OCI-LY7 (cell line): ENCODE measurements around the gene SP1. TPM values are rescaled to one million over a fixed set of nuclear protein-coding genes. Genes with fewer than 3 reads are reported as not detected.

Source experiments
- BruUV-seq: library from RNA; stranded (reverse); fragments of 400-500 nt; replicated peaks from 2 replicates; lab custom pipeline; 2021; lab: Mats Ljungman, UMichigan
- CTCF ChIA-PET: fragments of 300-600 bp; sonication (Branson Sonifier 250); formaldehyde crosslinking; loops from one replicate; lab custom pipeline; 2022; ENCODE audit warnings: antibody characterized with exemption; ENCODE audit not compliant: unreplicated experiment; lab: Charles Lee
- POLR2A ChIA-PET: fragments of 300-600 bp; sonication (Branson Sonifier 250); formaldehyde crosslinking; loops from one replicate; lab custom pipeline; 2022; ENCODE audit warnings: antibody characterized with exemption; lab: Charles Lee
- DNase-seq: peaks from one replicate; pipeline ENCODE4 v3.0.0-alpha.2; 2015; ENCODE audit warnings: low spot score
- H2AFZ ChIP-seq: fragments of 200-600 bp; sonication (generic), shearing (Covaris generic); 2 replicates; pipeline ENCODE4 v1.6.1; 2014; ENCODE audit warnings: mild to moderate bottlenecking, antibody characterized with exemption, low read length, moderate library complexity
- H3K27ac ChIP-seq: fragments of 200-600 bp; sonication (generic); 2 replicates; pipeline ENCODE4 v1.5.1; 2014; ENCODE audit warnings: mixed run types, low read depth, mild to moderate bottlenecking, moderate library complexity, low read length, inconsistent platforms; ENCODE audit not compliant: poor library complexity, severe bottlenecking
- H3K36me3 ChIP-seq: fragments of 200-600 bp; sonication (generic); 2 replicates; pipeline ENCODE4 v1.6.1; 2014; ENCODE audit warnings: mild to moderate bottlenecking, antibody characterized with exemption, low read length, moderate library complexity, mixed read lengths; ENCODE audit not compliant: insufficient read depth
- H3K4me1 ChIP-seq: fragments of 200-600 bp; sonication (generic); 2 replicates; pipeline ENCODE4 v1.5.1; 2014; ENCODE audit warnings: mild to moderate bottlenecking, low read length; ENCODE audit not compliant: insufficient read depth, poor library complexity, severe bottlenecking
- H3K4me2 ChIP-seq: fragments of 200-600 bp; sonication (generic); 2 replicates; pipeline ENCODE4 v1.6.1; 2014; ENCODE audit warnings: mild to moderate bottlenecking, low read length
- H3K4me3 ChIP-seq: fragments of 200-600 bp; sonication (generic); 2 replicates; pipeline ENCODE4 v1.5.1; 2014; ENCODE audit warnings: mild to moderate bottlenecking, low read depth, low read length; ENCODE audit not compliant: poor library complexity, severe bottlenecking
- H3K79me2 ChIP-seq: fragments of 200-600 bp; sonication (generic); 2 replicates; pipeline ENCODE4 v1.6.1; 2016; ENCODE audit warnings: low read depth, mild to moderate bottlenecking, low read length, moderate library complexity, mixed read lengths; ENCODE audit not compliant: insufficient read depth
- H3K9me2 ChIP-seq: fragments of 200-600 bp; sonication (generic); 2 replicates; pipeline ENCODE4 v1.6.1; 2016; ENCODE audit warnings: mild to moderate bottlenecking, low read length, mixed read lengths; ENCODE audit not compliant: insufficient read depth
- H3K9me3 ChIP-seq: fragments of 200-600 bp; sonication (generic); 2 replicates; pipeline ENCODE4 v1.6.1; 2014; ENCODE audit warnings: mild to moderate bottlenecking, mixed run types, low read length, mixed read lengths
- H4K20me1 ChIP-seq: fragments of 200-600 bp; sonication (generic); 2 replicates; pipeline ENCODE4 v1.6.1; 2014; ENCODE audit warnings: mild to moderate bottlenecking, antibody characterized with exemption, low read length, moderate library complexity, mixed read lengths; ENCODE audit not compliant: insufficient read depth
- CTCF ChIP-seq: fragments of 200-600 bp; sonication (generic); conservative IDR thresholded peaks from 2 replicates; pipeline ENCODE4 v1.5.1; 2014; ENCODE audit warnings: mild to moderate bottlenecking, antibody characterized with exemption, low read length, moderate library complexity, mixed read lengths
- EZH2phosphoT487 ChIP-seq: fragments of 200-600 bp; sonication (generic); IDR thresholded peaks from 2 replicates; pipeline ENCODE4 v1.6.1; 2018; ENCODE audit warnings: low read depth, borderline replicate concordance, mild to moderate bottlenecking, mixed run types, antibody characterized with exemption, low read length, moderate library complexity, mixed read lengths
- intact Hi-C: fragments of 100-400 bp; cut with micrococcal nuclease; formaldehyde crosslinking; loops from one replicate; pipeline ENCODE4 v1.10.0; 2022; ENCODE audit not compliant: unreplicated experiment
- total RNA-seq, 2 experiments: library from RNA; depleted of rRNA in 1 of 2; stranded (reverse); fragments of >200 nt in 1 of 2; shearing (Covaris generic) in 1 of 2; gene quantifications; 2 replicates each; pipeline ENCODE4 v1.2.3, GENCODE V29; 2014 to 2022

The SP1 gene
- total RNA-seq, 2 experiments from 2014 or later = 58.9 to 83.9 TPM

DNA sequence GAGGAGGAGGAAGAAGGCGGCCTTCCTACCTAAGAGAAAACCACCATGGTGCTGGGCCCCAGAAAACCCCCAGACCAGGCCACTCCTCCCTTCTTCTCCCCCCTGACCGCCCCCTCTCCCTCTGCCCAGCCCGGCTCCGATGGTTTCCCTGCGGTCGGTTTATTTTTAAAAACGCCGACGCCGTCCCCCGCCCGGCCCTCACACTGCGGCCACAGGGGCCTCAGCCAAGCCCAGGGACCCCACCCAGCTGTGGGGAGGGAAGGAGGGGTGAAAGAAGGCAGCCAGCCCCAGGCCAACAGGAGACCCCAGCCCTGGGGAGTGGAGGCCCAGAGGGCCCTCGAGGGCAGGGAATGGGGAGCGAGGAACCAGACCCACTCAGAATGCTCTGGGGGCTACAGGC, 47.2 kb upstream of the SP1 start:
- H3K27ac ChIP-seq = no peak overlapping the region
- H4K20me1 ChIP-seq = no peaks in the 10 kb centered on the region
- BruUV-seq = no TSS peak
- H3K9me3 ChIP-seq = no peaks in the 10 kb centered on the region
- no peaks in the 10 kb centered on the region for H3K36me3 ChIP-seq
- POLR2A ChIA-PET = no interaction called here
- intact Hi-C loops = no loop called here
- no peak overlapping the region for H2AFZ ChIP-seq
- H3K79me2 ChIP-seq = no peaks in the 10 kb centered on the region
- H3K9me2 ChIP-seq = no peaks in the 10 kb centered on the region
- TF ChIP-seq CTCF (no peak), EZH2phosphoT487 (no peak)
- H3K4me1 ChIP-seq = no peaks in the 10 kb centered on the region
- no peak overlapping the region for H3K4me2 ChIP-seq
- no peak overlapping the region for H3K4me3 ChIP-seq
- no peak for DNase-seq
- CTCF ChIA-PET = interaction anchor here (1.3 to 1.6 kb wide), 3 partner anchors 12 to 19 kb away, joined by 3 to 6 read pairs (median 4); no protein-coding TSS in a partner anchor

GRCh38 chr12:53333289-53333688, 46.7 kb upstream of the SP1 start:
- no TSS peak for BruUV-seq
- Histone ChIP-seq H3K9me2 (no peaks in the 10 kb centered on the region), H2AFZ (no peak overlapping the region), H3K36me3 (no peaks in the 10 kb centered on the region), H3K79me2 (no peaks in the 10 kb centered on the region), H3K4me2 (no peak overlapping the region), H3K9me3 (no peaks in the 10 kb centered on the region), H4K20me1 (no peaks in the 10 kb centered on the region), H3K4me3 (no peak overlapping the region), H3K4me1 (no peaks in the 10 kb centered on the region), H3K27ac (no peak overlapping the region)
- intact Hi-C loops = no loop called here
- CTCF ChIA-PET = no interaction called here
- no peak for TF ChIP-seq CTCF
- TF ChIP-seq EZH2phosphoT487 = no peak
- no peak for DNase-seq
- POLR2A ChIA-PET = interaction anchor here (0.6 kb wide), 1 partner anchor 52 kb away, joined by 3 read pairs; no protein-coding TSS in a partner anchor

DNA sequence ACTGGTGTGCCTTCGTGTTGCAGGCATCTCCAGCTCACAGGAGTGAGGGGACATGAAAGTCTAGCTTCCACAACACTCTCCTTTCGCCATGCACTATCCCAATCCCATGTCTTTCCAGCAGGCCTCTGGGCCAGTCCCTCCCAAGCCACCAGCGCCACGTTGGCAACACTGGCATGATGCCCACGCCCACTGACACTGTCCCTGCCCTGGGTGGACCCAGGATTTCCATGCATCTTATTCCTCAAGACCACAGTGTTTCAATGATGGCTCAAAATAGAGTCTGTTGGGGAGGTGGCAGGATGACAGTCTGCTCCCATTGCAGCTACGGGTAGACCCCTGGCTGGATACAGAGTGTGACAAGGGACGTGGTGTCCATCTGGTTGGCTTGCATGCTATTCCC, 46.1 kb upstream of the SP1 start:
- H3K27ac ChIP-seq = no peak overlapping the region
- TF ChIP-seq EZH2phosphoT487 (no peak), CTCF (no peak)
- no peaks in the 10 kb centered on the region for H3K9me2 ChIP-seq
- CTCF ChIA-PET = no interaction called here
- no peak for DNase-seq
- BruUV-seq = no TSS peak
- intact Hi-C loops = no loop called here
- no peaks in the 10 kb centered on the region for H3K79me2 ChIP-seq
- no peaks in the 10 kb centered on the region for H3K36me3 ChIP-seq
- H3K4me1 ChIP-seq = no peaks in the 10 kb centered on the region
- no peaks in the 10 kb centered on the region for H3K9me3 ChIP-seq
- H3K4me2 ChIP-seq = no peak overlapping the region
- H2AFZ ChIP-seq = no peak overlapping the region
- H4K20me1 ChIP-seq = no peaks in the 10 kb centered on the region
- no peak overlapping the region for H3K4me3 ChIP-seq
- POLR2A ChIA-PET = interaction anchor here (0.6 kb wide), 1 partner anchor 52 kb away, joined by 3 read pairs; no protein-coding TSS in a partner anchor
